GM18858 (cell line): ENCODE data around the gene SMIM45.
A peak's percentile ranks its signal among the peaks of the same experiment; 100 is the strongest.
"Not testable (repeated sequence)": the region's sequence is repeated elsewhere in the genome, so short reads cannot be mapped to it uniquely, and the experiment has no call there.

Source experiments
- ATAC-seq: cut with Tn5 transposase; IDR thresholded peaks from one replicate; pipeline ENCODE4 v1.9.1; 2021; ENCODE audit not compliant: unreplicated experiment

Gene SMIM45

GRCh38 chr22:41934284-41935014, 17.5 kb upstream of the SMIM45 start:
- ATAC-seq, result no peak

GRCh38 chr22:41935015-41935351, 17.0 kb upstream of the SMIM45 start:
- no peak for ATAC-seq

GRCh38 chr22:41935509-41935908, 16.4 kb upstream of the SMIM45 start:
- no peak for ATAC-seq

- no peak for ATAC-seq
These were observed 15.1 kb upstream of the SMIM45 start for GRCh38 chr22:41936894-41937169.

GRCh38 chr22:41939981-41940831, 11.7 kb upstream of the SMIM45 start:
- ATAC-seq, result peak; percentile 37

GRCh38 chr22:41940832-41941765, 10.9 kb upstream of the SMIM45 start:
- ATAC-seq, result no peak

- no peak for ATAC-seq
These were observed 8.2 kb upstream of the SMIM45 start for GRCh38 chr22:41943661-41944209.

- peak; percentile 46 for ATAC-seq
These were observed 5.1 kb upstream of the SMIM45 start, which contains the start of gene CENPM for GRCh38 chr22:41946629-41947423. TSS of gene CENPM (minus strand) at chr22:41947152. CDS start at chr22:41947076, 76 bp downstream.

GRCh38 chr22:41947424-41948080, 4.4 kb upstream of the SMIM45 start:
- no peak for ATAC-seq

GRCh38 chr22:41948142-41948541, 3.8 kb upstream of the SMIM45 start:
- no peak for ATAC-seq

GRCh38 chr22:41948928-41949296, 3.0 kb upstream of the SMIM45 start:
- not testable (repeated sequence) for ATAC-seq

- no peak for ATAC-seq
These were observed 2.5 kb upstream of the SMIM45 start for GRCh38 chr22:41949297-41949965.

- ATAC-seq, result no peak
These were observed 763 bp downstream of the SMIM45 start for GRCh38 chr22:41952713-41953112.

GRCh38 chr22:41957941-41958556, 6.1 kb downstream of the SMIM45 start:
- no peak for ATAC-seq

GRCh38 chr22:41963453-41964111, 11.6 kb downstream of the SMIM45 start:
- no peak for ATAC-seq

GRCh38 chr22:41964112-41964491, 12.2 kb downstream of the SMIM45 start:
- no peak for ATAC-seq

GRCh38 chr22:41966225-41966606, 14.3 kb downstream of the SMIM45 start:
- ATAC-seq, result no peak

GRCh38 chr22:41966607-41967240, 14.8 kb downstream of the SMIM45 start:
- ATAC-seq, result no peak
